Hippocampal formation (tissue), 2 donors: ENCODE results near the gene H2AZ2.
"Not testable (repeated sequence)": the region's sequence is repeated elsewhere in the genome, so short reads cannot be mapped to it uniquely, and the experiment has no call there.

Source experiments
- DNase-seq, 2 donors: peaks; one replicate each; lab custom pipeline; 2025; lab: John Stamatoyannopoulos, UW

H2AZ2 gene

GRCh38 chr7:44847920-44848634, at the start of gene H2AZ2:
Gene H2AZ2, minus strand, starts transcription at chr7:44848087. Its CDS starts 116 bp downstream, at chr7:44847971.
- DNase-seq = peak; percentile 99

- DNase-seq = no peak
Measured at GRCh38 chr7:44897309-44897708, 49.4 kb upstream of the H2AZ2 start.

- no peak for DNase-seq
Measured at GRCh38 chr7:44894888-44895580, 47.1 kb upstream of the H2AZ2 start.

- no peak for DNase-seq
Measured at GRCh38 chr7:44893710-44894234, 45.9 kb upstream of the H2AZ2 start.

GRCh38 chr7:44891791-44892190, 43.9 kb upstream of the H2AZ2 start:
- DNase-seq = no peak

- DNase-seq = no peak
Measured at GRCh38 chr7:44891372-44891771, 43.5 kb upstream of the H2AZ2 start.

GRCh38 chr7:44889086-44889781, 41.3 kb upstream of the H2AZ2 start:
- DNase-seq = no peak

- no peak for DNase-seq
Measured at GRCh38 chr7:44887293-44887692, 39.4 kb upstream of the H2AZ2 start.

GRCh38 chr7:44885394-44886317, 37.8 kb upstream of the H2AZ2 start, which contains the start of gene PURB:
Gene PURB, minus strand, starts transcription at chr7:44885530. Its CDS starts 182 bp downstream, at chr7:44885348.
- peak; percentile 89 for DNase-seq

GRCh38 chr7:44884621-44885393, 36.9 kb upstream of the H2AZ2 start:
- DNase-seq = no peak

GRCh38 chr7:44883961-44884620, 36.2 kb upstream of the H2AZ2 start:
- DNase-seq = no peak

- DNase-seq = no peak
Measured at GRCh38 chr7:44882899-44883298, 35.0 kb upstream of the H2AZ2 start.

- no peak for DNase-seq
Measured at GRCh38 chr7:44881610-44882009, 33.7 kb upstream of the H2AZ2 start.

- DNase-seq = no peak
Measured at GRCh38 chr7:44881066-44881600, 33.2 kb upstream of the H2AZ2 start.

GRCh38 chr7:44880317-44881018, 32.6 kb upstream of the H2AZ2 start:
- no peak for DNase-seq

- no peak for DNase-seq
Measured at GRCh38 chr7:44876393-44876792, 28.5 kb upstream of the H2AZ2 start.

- DNase-seq = no peak
Measured at GRCh38 chr7:44875241-44875640, 27.4 kb upstream of the H2AZ2 start.

- no peak for DNase-seq
Measured at GRCh38 chr7:44872787-44873186, 24.9 kb upstream of the H2AZ2 start.

- DNase-seq = not testable (repeated sequence)
Measured at GRCh38 chr7:44871918-44872317, 24.0 kb upstream of the H2AZ2 start.
